ENCODE results near the gene PIK3R1.

GRCh38 chr5:68254810-68255209, 39.3 kb downstream of the PIK3R1 start:
- TF ChIP-seq, protein P1, sequence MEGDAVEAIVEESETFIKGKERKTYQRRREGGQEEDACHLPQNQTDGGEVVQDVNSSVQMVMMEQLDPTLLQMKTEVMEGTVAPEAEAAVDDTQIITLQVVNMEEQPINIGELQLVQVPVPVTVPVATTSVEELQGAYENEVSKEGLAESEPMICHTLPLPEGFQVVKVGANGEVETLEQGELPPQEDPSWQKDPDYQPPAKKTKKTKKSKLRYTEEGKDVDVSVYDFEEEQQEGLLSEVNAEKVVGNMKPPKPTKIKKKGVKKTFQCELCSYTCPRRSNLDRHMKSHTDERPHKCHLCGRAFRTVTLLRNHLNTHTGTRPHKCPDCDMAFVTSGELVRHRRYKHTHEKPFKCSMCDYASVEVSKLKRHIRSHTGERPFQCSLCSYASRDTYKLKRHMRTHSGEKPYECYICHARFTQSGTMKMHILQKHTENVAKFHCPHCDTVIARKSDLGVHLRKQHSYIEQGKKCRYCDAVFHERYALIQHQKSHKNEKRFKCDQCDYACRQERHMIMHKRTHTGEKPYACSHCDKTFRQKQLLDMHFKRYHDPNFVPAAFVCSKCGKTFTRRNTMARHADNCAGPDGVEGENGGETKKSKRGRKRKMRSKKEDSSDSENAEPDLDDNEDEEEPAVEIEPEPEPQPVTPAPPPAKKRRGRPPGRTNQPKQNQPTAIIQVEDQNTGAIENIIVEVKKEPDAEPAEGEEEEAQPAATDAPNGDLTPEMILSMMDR (IDR thresholded peaks at IDR 0.05; ENCODE audit: borderline replicate concordance, extremely low read depth, low read length, poor library complexity, severe bottlenecking), result no peak
- no peak for TF ChIP-seq EZH2 (IDR thresholded peaks at IDR 0.05; ENCODE audit: borderline replicate concordance, low read depth, low read length, severe bottlenecking)
